ENCODE data around the gene PRR15L. TPM values are rescaled to one million over a fixed set of nuclear protein-coding genes. Genes with fewer than 3 reads are reported as not detected.

The PRR15L gene
- total and polyA plus RNA-seq, 11 donors: 0.04 to 2.7 TPM; not detected in 9

GRCh38 chr17:47983492-47984223, 26.0 kb upstream of the PRR15L start:
- H3K27ac ChIP-seq: peak overlapping the region in 10 of 12 donors; percentile 22 to 66 (median 52)
- TF ChIP-seq POLR2A (IDR thresholded peaks at IDR 0.05): no peak
- TF ChIP-seq CTCF (IDR thresholded peaks at IDR 0.05): no peak
- peaks cover 0 to 58% (median 41%) of the 10 kb centered on the region in 9 donors for H3K36me3 ChIP-seq
- ATAC-seq (peak; percentile 65 to 82 (median 80)), DNase-seq (peak in 3 of 5 donors; percentile 36 to 52 (median 40))
- no peak overlapping the region for H3K4me3 ChIP-seq
- 42 to 49% (median 47%) methylated on average over 11 of the region's 11 CpGs for WGBS, 4 donors
- H3K9me3 ChIP-seq: no peaks in the 10 kb centered on the region
- intact Hi-C loops (cut with DNase I): loop anchor here in 1 of 10 donors (2.0 kb wide), 1 partner anchor 33 kb away; no protein-coding TSS in a partner anchor
- H3K4me1 ChIP-seq: peaks cover 0 to 39% (median 21%) of the 10 kb centered on the region in 12 donors
- no peaks in the 10 kb centered on the region for H3K27me3 ChIP-seq

GRCh38 chr17:47982645-47983390, 25.1 kb upstream of the PRR15L start:
- H3K36me3 ChIP-seq: peaks cover 0 to 66% (median 48%) of the 10 kb centered on the region in 9 donors
- 76 to 82% (median 79%) methylated on average over 9 of the region's 9 CpGs for WGBS, 4 donors
- peak overlapping the region in 3 of 12 donors; percentile 29 to 66 (median 62) for H3K27ac ChIP-seq
- H3K27me3 ChIP-seq: no peaks in the 10 kb centered on the region
- H3K4me1 ChIP-seq: peaks cover 0 to 39% (median 21%) of the 10 kb centered on the region in 12 donors
- no peak overlapping the region for H3K4me3 ChIP-seq
- TF ChIP-seq CTCF (IDR thresholded peaks at IDR 0.05) (no peak), POLR2A (IDR thresholded peaks at IDR 0.05) (no peak)
- no peaks in the 10 kb centered on the region for H3K9me3 ChIP-seq
- DNase-seq: no peak
- intact Hi-C loops (cut with DNase I): no loop called here
- no peak for ATAC-seq

- Histone ChIP-seq H3K9me3 (no peaks in the 10 kb centered on the region), H3K36me3 (peaks cover 0 to 73% (median 55%) of the 10 kb centered on the region in 9 donors), H3K4me1 (peaks cover 0 to 39% (median 15%) of the 10 kb centered on the region in 12 donors), H3K27ac (no peak overlapping the region), H3K27me3 (no peaks in the 10 kb centered on the region), H3K4me3 (no peak overlapping the region)
- 58 to 67% (median 64%) methylated on average over 14 of the region's 14 CpGs for WGBS, 4 donors
- no peak for TF ChIP-seq POLR2A (IDR thresholded peaks at IDR 0.05)
- no peak for TF ChIP-seq CTCF (IDR thresholded peaks at IDR 0.05)
- DNase-seq: no peak
- intact Hi-C loops (cut with DNase I): no loop called here
- no peak for ATAC-seq
These were observed 24.5 kb upstream of the PRR15L start for GRCh38 chr17:47982091-47982617.

GRCh38 chr17:47981462-47981861, 23.8 kb upstream of the PRR15L start:
- WGBS, 4 donors: 88 to 96% (median 91%) methylated on average over 9 of the region's 9 CpGs
- no peak for TF ChIP-seq CTCF (IDR thresholded peaks at IDR 0.05)
- TF ChIP-seq POLR2A (IDR thresholded peaks at IDR 0.05): no peak
- H3K4me3 ChIP-seq: no peak overlapping the region
- no peak overlapping the region for H3K27ac ChIP-seq
- peaks cover 0 to 80% (median 62%) of the 10 kb centered on the region in 9 donors for H3K36me3 ChIP-seq
- intact Hi-C loops (cut with DNase I): no loop called here
- DNase-seq: no peak
- ATAC-seq: no peak
- H3K4me1 ChIP-seq: peaks cover 0 to 39% (median 15%) of the 10 kb centered on the region in 12 donors
- H3K9me3 ChIP-seq: no peaks in the 10 kb centered on the region
- H3K27me3 ChIP-seq: no peaks in the 10 kb centered on the region

All from heart left ventricle (tissue), 16 donors.